ENCODE measurements around the gene IL22.
"Not testable (repeated sequence)": the region's sequence is repeated elsewhere in the genome, so short reads cannot be mapped to it uniquely, and the experiment has no call there.

The IL22 gene

GRCh38 chr12:68224613-68225285 is 28.7 kb downstream of the IL22 start:
- H3K4me3 ChIP-seq (ENCODE audit: low read length), result no peak overlapping the region
- TF ChIP-seq, protein P1, sequence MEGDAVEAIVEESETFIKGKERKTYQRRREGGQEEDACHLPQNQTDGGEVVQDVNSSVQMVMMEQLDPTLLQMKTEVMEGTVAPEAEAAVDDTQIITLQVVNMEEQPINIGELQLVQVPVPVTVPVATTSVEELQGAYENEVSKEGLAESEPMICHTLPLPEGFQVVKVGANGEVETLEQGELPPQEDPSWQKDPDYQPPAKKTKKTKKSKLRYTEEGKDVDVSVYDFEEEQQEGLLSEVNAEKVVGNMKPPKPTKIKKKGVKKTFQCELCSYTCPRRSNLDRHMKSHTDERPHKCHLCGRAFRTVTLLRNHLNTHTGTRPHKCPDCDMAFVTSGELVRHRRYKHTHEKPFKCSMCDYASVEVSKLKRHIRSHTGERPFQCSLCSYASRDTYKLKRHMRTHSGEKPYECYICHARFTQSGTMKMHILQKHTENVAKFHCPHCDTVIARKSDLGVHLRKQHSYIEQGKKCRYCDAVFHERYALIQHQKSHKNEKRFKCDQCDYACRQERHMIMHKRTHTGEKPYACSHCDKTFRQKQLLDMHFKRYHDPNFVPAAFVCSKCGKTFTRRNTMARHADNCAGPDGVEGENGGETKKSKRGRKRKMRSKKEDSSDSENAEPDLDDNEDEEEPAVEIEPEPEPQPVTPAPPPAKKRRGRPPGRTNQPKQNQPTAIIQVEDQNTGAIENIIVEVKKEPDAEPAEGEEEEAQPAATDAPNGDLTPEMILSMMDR (conservative IDR thresholded peaks at IDR 0.05; ENCODE audit: low read depth, low read length), result no peak
- DNase-seq (ENCODE audit: low read depth), result no peak

DNA sequence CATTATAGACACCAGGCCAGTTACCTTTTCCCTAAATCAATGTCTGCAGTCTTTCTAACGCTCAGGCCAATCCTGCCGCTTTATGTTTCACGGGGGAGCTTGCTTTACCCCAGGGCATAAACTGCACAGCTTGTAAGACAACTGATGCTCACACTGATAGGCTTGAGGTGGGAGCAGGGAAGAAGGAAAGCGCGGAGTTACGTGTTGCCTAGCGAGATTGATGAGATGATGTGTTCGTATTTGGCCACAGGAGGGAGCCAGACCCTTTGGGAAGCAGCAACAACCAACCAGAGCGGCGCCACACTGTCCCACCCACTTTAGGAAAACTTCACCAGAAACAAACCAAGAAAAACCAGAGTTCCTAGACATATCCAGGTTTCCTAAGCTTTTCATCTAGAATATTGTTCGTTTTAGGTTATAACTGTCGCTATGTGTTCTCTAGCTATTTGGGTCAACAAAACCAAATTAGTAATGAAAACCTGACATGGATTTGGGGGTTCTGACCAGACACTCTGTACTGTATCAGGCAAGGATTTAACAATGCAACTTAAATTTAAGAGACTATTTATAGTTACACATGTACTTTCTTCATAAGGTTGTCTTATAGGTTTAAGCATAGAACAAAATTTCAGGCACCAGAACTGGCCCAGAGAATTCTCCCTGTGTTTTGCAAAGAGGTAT is 30.2 kb downstream of the IL22 start:
- DNase-seq (ENCODE audit: low read depth), result no peak
- TF ChIP-seq, protein P1 (conservative IDR thresholded peaks at IDR 0.05; ENCODE audit: low read depth, low read length), result peak; percentile 89
- H3K4me3 ChIP-seq (ENCODE audit: low read length), result peak overlapping the region; percentile 22

GRCh38 chr12:68222326-68222725 is 31.1 kb downstream of the IL22 start:
- peak overlapping the region; percentile 27 for H3K4me3 ChIP-seq (ENCODE audit: low read length)
- DNase-seq (ENCODE audit: low read depth), result no peak
- TF ChIP-seq, protein P1 (conservative IDR thresholded peaks at IDR 0.05; ENCODE audit: low read depth, low read length), result no peak

DNA sequence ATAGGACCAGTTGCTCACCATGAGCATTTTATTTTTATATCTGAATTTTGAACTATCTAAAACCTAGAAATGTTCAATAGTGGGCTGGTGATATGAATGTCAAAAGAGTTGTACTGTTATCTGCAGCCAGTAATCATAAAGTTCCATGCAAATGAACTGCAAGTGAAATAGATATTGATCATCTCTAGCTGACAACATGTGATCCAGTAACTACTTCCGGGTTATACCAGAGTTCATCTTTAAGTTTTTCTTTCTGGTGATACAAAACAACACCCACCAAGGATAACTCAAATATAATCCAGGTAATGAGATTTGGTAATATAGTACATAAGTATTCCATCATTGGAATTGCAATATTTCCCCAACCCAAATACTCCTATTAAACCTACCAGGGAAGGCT is 31.9 kb downstream of the IL22 start:
- no peak for DNase-seq (ENCODE audit: low read depth)
- no peak overlapping the region for H3K4me3 ChIP-seq (ENCODE audit: low read length)
- TF ChIP-seq, protein P1 (conservative IDR thresholded peaks at IDR 0.05; ENCODE audit: low read depth, low read length), result no peak

- no peak for DNase-seq (ENCODE audit: low read depth)
- no peak overlapping the region for H3K4me3 ChIP-seq (ENCODE audit: low read length)
- TF ChIP-seq, protein P1 (conservative IDR thresholded peaks at IDR 0.05; ENCODE audit: low read depth, low read length), result no peak
Observed at GRCh38 chr12:68210875-68211274, 42.5 kb downstream of the IL22 start.

GRCh38 chr12:68209048-68209728 is 44.2 kb downstream of the IL22 start:
- DNase-seq (ENCODE audit: low read depth); H3K4me3 ChIP-seq (ENCODE audit: low read length): not testable (repeated sequence)

- H3K4me3 ChIP-seq (ENCODE audit: low read length), result no peak overlapping the region
- no peak for DNase-seq (ENCODE audit: low read depth)
Observed at GRCh38 chr12:68207276-68207675, 46.1 kb downstream of the IL22 start.

More at GRCh38 chr12:68207276-68207675, 46.1 kb downstream of the IL22 start:
- TF ChIP-seq, protein P1 (conservative IDR thresholded peaks at IDR 0.05; ENCODE audit: low read depth, low read length), result no peak
